ENCODE results near the gene ATP5MC2. TPM values are rescaled to one million over a fixed set of nuclear protein-coding genes. Genes with fewer than 3 reads are reported as not detected.
A peak's percentile ranks its signal among the peaks of the same experiment; 100 is the strongest.
"Not testable (repeated sequence)": the region's sequence is repeated elsewhere in the genome, so short reads cannot be mapped to it uniquely, and the experiment has no call there.

The ATP5MC2 gene
- polyA plus RNA-seq (2013, experiment 1 of 2; ENCODE audit: insufficient read length): 337 TPM
- polyA plus RNA-seq (2013, experiment 2 of 2; ENCODE audit: insufficient read length): 335 TPM

- peak; percentile 98 for DNase-seq
Measured at GRCh38 chr12:53675701-53676607, at the start of gene ATP5MC2. Gene ATP5MC2, minus strand, starts transcription at chr12:53676083. Its CDS starts 3,469 bp downstream, at chr12:53672614.

DNA sequence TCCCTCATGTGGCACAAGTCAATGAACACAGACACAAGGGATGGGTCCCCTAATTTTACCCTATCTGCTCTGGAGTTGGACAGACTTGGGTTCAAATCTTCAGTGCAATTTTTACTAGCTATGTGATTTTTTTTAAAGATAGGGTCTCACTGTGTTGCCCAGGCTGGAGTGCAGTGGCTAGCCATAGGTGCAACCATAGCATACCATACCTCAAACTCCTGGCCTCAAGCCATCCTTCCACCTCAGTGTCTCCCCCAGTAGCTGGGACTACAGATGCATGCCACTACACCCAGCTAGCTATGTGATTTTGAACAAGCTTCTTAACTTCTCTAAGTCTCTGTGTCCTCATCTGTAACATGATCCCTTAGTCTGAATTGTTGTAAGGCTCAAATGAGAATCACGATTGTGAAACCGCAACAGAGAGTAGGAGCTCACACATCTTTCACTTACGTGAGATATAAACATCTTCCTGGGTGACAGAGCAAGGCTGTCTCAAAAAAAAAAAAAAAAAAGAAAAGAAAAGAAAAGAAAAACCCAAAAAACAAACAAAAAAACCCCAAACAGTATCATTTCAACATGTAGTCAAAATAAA is 46.7 kb upstream of the ATP5MC2 start:
- no peak for DNase-seq

DNA sequence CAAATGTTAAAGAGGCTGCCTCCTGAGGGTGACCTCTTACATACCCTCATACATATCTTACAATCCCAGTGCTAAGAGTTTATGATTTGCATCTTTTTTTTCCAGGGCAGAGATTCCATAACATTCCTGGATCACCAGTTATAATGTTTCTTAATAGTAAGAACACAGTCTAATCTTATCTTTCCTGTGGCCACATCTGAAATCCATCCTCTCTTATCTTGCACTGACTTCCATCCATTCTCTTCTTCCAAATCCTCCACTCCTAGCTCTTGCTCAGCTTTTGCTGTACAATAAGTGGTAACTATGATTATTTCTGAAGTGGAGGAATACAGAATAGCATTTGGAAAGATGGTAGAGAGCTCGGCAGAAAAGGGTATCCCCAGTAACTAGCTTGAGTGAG is 45.1 kb upstream of the ATP5MC2 start:
- DNase-seq: no peak

DNA sequence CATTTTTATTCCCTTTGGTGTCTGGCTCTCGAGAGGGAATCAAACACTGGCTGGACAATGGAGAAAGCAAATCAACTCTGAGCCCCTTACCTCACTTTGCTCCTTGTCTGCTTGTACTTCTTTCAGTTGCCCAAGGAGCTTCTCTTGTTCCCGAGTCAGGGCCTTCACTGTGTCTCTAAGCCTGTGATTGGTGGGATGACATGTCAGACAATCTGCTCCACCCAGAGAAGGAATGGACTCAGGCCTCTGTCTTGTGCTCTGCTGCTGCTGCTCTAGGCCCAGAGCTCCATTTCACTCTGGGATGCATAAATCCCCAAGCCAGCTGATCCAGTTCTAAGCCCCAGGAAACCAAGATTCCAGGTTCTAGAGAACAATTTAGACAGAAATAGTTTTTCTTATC is 43.8 kb upstream of the ATP5MC2 start:
- no peak for DNase-seq

DNA sequence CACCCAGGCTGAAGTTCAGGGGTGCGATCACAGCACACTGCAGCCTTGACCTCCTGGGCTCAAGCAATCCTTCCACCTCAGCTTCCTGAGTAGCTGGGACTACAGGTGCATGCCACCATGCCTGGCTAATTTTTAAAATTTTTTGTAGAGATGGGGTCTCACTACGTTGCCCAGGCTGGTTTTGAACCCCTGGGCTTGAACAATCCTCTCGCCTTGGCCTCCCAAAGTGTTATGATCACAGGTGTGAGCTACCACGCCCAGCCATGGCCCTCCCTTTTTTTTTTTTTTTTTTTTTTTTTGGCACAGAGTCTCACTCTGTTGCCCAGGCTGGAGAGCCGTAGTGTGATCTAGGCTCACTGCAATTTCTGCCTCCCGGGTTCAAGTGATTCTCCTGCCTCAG is 42.7 kb upstream of the ATP5MC2 start:
- not testable (repeated sequence) for DNase-seq

DNA sequence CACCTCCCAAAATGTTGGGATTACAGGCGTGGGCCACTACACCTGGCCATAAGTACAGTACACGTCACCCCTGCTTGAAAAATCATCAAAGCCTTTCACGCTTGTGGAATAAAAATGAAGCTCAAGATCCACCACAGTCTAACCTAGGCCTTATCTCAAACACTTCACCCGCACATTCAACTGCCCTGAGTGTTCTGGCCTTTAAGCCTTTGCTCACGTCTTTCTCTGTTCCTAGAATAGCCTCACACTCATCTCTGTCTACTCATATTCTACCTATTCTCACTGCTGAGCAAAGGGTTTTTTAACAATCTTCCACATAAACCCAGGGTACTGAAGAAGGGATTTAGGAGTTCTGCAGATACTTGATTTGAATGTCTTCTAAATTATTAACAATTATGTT is 41.4 kb upstream of the ATP5MC2 start:
- no peak for DNase-seq

DNA sequence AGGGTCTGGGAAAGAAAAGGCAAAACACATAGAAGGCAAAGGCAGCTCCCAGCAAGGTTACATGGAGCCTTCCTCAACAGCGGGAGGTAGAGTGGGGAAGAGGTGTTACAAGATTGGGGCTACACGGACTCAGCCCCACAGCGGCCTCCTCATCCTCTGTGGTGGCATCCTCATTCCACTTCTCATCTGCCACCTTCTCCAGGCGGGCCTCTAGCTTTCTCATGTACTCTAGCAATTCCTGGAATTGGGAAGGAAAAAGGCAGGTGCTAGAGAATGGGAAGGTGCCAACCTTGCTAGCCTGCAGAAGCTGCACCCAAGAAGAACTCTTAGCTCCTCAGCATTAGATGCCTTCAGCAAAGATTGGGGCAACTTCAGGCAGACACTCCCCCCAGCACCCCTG is 38.1 kb upstream of the ATP5MC2 start:
- DNase-seq: no peak

DNA sequence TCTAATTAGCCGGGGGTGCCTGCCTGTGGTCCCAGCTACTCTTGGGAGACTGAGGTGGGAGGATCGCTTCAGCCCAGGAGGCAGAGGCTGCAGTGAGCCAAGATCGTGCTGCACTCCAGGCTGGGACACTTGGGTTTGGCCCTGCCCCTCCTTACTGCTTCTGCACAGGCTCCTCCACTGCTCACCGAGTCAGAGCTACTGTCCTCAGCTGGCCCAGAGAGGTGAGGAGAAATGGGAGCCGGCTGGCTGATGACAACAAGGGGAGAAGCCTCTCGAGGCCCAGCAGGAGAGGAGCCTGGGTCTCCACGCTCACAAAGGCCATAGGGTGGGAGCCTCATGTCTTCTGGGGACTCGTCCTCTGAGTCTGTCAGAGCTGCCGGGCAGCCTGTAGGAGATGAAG is 37.6 kb upstream of the ATP5MC2 start:
- DNase-seq: no peak

- no peak for DNase-seq
Measured at GRCh38 chr12:53712059-53712643, 36.3 kb upstream of the ATP5MC2 start.

DNA sequence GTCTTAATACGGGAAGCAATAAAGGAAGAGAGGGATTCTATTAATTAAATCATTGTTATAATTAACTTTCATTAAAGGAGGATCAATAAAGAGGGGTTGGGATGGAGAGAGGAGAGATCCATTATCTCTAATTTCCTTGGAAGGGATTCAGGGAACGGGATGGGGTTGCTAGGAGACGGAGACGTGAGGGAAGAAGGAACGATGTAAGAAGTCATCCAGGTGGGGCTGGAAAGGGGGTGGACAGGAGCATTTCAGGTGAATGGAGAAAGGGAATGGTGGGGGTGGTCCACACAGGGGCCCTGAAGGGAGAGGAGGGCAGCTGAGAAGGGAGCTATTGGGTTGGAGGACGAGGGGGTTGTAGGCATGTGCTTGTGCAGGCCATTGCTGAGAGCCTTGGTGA is 34.2 kb upstream of the ATP5MC2 start:
- DNase-seq: no peak

GRCh38 chr12:53709671-53710070 is 33.8 kb upstream of the ATP5MC2 start:
- no peak for DNase-seq

DNA sequence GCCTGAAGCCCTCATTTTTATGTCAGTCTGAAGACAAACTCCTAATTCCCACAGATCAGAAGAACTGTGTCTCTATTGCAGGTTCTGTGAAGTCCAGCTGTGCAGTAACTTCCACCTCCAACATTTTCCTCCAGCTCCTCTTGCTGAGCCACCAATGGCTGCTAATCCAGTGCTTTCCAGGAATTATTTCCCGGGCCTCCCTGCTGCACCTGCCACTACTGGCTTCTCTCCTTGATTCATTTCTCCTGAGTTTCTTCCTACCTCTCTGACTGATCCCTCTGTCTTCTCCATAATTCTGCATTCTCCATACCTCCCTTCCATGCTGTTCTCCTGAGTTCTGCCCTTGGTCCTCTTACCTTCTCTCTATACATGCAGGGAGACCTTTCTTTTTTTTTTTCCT is 30.2 kb upstream of the ATP5MC2 start:
- DNase-seq: no peak

DNA sequence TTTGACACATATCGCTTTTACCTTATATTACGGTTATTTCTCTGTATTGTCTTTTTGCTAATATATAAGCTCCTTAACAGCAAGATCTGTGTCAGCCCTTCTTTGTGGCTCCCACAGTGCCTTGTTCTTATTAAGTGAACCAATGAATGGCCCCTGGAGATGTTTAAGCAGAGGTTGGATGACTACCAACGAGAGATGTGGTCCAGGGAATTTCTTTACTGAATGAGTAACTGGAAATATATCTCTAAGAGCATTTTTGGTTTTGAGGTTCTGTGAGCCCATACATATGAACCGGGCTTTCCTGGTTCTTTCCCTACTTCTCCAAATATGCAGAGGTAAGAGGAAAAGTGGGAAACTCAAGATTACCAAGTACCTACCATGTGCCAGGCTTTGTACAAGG is 27.9 kb upstream of the ATP5MC2 start:
- peak; percentile 32 for DNase-seq

GRCh38 chr12:53701518-53702264 is 25.8 kb upstream of the ATP5MC2 start:
- DNase-seq: peak; percentile 60

DNA sequence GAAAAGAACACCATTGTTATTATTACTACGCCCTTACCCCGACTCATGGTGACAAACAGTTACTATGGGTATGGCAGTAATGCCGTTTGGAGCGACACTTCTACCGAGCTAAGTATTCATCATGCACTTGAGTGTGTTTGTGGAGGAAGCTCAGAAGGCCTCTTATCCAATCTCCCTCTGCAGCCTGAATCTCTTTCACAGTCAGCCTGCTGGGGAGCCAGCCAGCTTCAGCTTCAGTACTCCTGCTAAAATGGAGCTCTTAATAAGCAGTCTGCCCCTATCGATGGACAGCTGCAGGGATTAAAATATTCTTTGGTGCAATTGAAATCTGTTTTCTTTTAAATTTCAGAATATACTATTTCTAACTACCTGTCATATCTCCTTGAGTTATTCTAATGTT is 24.7 kb upstream of the ATP5MC2 start:
- DNase-seq: no peak

DNA sequence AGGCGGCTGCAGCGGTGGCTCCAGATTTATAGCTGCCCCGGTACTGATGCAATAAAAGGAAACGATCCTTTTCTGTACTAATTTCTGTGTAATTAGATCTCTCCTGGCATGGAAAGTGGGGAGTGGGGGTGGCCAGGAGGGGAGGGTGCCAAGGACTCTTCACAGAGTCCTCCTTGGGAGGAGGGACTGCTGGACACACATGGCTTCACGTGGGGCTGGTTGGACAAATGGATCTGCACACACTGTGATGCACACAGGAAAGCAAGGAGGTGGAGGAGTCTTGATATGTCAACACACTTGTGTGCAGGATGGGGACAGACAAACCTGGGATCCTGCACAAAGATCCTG is 23.8 kb upstream of the ATP5MC2 start:
- DNase-seq: no peak

DNA sequence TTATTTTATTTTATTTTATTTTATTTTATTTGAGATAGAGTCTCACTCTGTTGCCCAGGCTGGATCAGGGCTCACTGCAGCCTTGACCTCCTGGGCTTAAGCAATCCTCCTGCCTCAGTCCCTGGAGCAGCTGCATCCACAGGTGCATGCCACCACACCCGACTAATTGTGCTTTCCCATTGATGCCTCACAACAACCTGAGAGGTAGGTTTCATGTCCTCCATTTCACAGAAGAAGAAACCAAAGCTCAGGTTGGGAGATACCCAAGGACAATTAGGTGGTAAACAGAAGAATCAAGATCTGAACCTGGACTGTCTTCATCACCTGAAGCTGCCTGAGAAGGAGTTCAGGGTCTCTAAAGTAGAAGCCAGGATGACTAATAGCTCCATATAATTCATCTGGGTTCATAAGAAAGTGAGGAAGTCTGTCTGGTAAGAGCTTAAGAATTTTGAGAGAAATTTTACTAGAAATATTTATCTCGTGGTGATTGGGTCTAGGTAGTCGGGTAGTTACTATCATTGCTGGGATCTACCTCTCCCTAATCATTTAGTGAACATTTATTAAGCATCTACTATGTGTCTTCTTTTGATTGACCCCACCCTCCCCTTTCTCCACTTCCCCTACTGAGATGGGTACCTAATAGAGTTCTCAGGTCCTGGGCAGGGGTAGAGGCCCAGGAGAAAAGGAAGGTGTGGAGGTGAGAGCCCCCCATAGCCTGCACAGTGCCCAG is 23.2 kb upstream of the ATP5MC2 start:
- no peak for DNase-seq

DNA sequence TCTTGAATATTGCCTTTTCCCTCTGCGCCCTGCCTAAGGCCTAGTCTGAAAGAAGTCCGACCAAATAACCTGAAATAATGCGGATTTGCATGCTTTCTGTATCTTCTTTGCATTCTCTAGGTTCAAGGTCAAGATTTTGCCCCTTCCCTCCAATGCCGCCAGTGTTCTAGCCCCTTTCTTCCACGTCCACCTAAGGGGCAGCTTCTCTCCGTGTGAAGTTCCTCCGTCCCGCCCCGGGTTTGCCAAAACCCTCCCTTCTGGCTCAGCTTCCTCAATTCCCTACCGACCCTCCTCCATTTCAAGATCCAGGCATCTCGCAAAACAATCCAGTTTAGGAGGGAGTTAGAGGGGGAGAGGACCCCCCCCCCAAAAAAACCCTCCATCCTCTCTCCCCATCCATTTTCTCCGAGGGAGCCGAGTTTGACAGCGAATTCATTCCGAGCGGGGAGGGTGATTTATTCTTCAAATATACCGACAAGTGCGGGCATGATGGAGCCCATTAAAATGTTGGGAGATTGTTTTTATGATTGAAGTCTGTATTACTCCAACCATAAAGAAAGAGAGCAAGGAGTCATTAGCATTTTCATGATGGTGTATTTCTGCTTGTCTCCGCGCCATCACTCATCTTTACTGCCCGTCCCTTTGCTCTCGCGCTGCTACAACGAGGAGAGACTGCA is 20.9 kb upstream of the ATP5MC2 start:
- no peak for DNase-seq

DNA sequence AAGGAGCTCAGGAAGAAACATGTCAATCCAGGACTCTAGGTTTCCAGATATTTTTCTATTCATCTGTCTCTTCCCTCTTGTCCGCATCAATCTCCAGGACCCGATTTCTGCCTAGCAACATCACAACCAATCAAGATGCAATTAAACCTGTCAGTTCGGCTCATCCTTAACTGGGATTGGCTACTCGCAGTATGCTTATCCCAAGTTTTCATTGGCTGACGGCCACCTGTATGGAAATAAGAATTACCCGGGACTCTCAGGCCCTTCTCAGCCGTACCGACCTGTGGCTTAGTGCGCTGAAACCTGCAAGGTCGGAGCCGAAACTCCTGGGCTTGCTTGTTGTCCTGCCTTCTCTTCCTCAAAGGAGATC is 20.4 kb upstream of the ATP5MC2 start:
- DNase-seq: peak; percentile 83

DNA sequence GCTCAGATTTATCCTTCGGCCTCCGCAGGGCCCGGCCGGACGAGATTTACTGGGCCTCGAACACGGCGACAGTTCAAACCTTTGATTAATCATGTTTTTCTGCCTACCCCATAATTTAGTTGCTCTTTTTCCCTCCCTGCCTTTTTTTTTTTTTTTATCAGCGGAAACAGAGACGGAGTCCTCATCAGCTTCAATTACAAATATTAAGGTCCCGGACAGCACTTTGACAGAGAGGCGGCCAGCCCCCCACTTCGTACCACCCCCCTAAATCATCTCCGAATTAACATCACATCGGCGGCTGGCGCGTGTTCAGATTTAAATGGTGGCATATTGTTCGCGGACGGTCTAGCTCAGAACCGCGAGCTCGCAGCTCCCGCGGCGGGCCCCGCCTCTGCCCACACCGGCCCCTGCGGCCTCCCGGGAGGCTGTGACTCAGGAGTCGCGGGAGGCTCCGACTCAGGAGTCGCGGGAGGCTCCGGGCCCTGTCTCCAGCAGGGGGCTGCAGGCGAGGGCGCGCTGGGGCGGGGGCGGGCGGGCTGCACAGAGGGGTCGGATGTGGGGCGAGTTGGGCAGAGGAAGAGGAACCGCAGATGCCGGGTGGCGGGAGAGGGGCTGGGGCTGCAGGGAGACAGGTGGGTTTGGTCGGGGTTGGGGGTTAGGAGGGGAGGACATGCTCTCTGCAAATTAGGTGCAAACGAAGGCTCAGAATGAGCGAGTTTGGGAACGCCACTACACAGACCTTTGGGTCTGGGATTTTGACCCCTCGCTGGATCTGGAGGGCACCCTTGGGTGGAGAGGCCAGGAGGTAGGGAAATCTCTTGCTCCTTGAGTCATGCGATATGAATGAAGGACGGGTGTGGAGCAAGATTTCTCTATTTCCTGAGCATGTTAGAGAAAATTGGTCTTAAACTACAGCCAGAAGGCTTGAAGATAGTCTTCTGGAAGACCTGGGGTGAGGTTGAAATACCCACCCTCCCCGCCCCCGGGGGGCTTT is 19.6 kb upstream of the ATP5MC2 start:
- DNase-seq: peak; percentile 73

Measured in fibroblast of skin of back (primary cell).